Esophagus squamous epithelium (tissue), 5 donors: ENCODE data around the gene BCL10. TPM values are rescaled to one million over a fixed set of nuclear protein-coding genes. Genes with fewer than 3 reads are reported as not detected.

Experiments
- DNase-seq: peaks from one replicate; lab custom pipeline; 2025; lab: John Stamatoyannopoulos, UW
- H3K27ac ChIP-seq, 4 donors: fragments of 200-600 bp; sonication (generic); one replicate each; pipeline ENCODE4 v1.5.1; 2016 to 2019; ENCODE audit warnings: mild to moderate bottlenecking in 1 of 4
- H3K27me3 ChIP-seq, 4 donors: fragments of 200-600 bp; sonication (generic); 1 replicate in 3 of 4; 2 replicates in 1 of 4; pipeline versions ENCODE4 v1.5.1 to v1.6.0; 2017 to 2021; ENCODE audit warnings: antibody characterized with exemption in 1 of 4
- H3K36me3 ChIP-seq, 3 donors: fragments of 200-600 bp; sonication (generic); one replicate each; pipeline ENCODE4 v1.5.1; 2016 to 2019
- H3K4me1 ChIP-seq, 3 donors: fragments of 200-600 bp; sonication (generic); one replicate each; pipeline ENCODE4 v1.5.1; 2017 to 2019
- H3K4me3 ChIP-seq, 4 donors: fragments of 200-600 bp; sonication (generic); 1 replicate in 3 of 4; 2 replicates in 1 of 4; pipeline ENCODE4 v1.5.1; 2016 to 2019; ENCODE audit warnings: mild to moderate bottlenecking in 2 of 4, moderate library complexity in 1 of 4
- H3K9me3 ChIP-seq, 3 donors: fragments of 200-600 bp; sonication (generic); one replicate each; pipeline ENCODE4 v1.5.1; 2016 to 2019
- POLR2A ChIP-seq, 4 donors: fragments of 450-650 bp; IDR thresholded peaks; one replicate each; pipeline ENCODE4 v1.6.1; 2017; ENCODE audit warnings: antibody characterized with exemption in 4 of 4, mild to moderate bottlenecking in 4 of 4, moderate library complexity in 3 of 4
- WGBS, 2 donors: methylation state at CpG; one replicate each; pipeline ENCODE4 v1.1.5; 2018; 5-methylcytosine and 5-hydroxymethylcytosine counted together
- intact Hi-C: fragments of 100-400 bp; cut with DNase I; formaldehyde crosslinking; loops from one replicate; pipeline ENCODE4 v1.15.0; 2022
- total RNA-seq, 4 donors: library from RNA; depleted of rRNA; stranded (reverse); fragments of >200 nt; gene quantifications; one replicate each; pipeline ENCODE4 v1.1.0, GENCODE V29; 2016
- TF ChIP-seq, protein P1 (sequence below), 6 experiments: fragments of 450-650 bp in 4 of 6; fragments of 200-600 bp in 2 of 6; sonication (generic) in 2 of 6; IDR thresholded peaks; one replicate each; pipeline ENCODE4 v1.5.1; 2016 to 2019; ENCODE audit warnings: antibody characterized with exemption in 6 of 6, mild to moderate bottlenecking in 4 of 6, moderate library complexity in 4 of 6
- donor health status: DM: yes; HTN: yes; CAD: no.

Gene BCL10
- total RNA-seq, 4 donors from 2014 or later, result 24.4 to 42.3 (median 27.0) TPM

DNA sequence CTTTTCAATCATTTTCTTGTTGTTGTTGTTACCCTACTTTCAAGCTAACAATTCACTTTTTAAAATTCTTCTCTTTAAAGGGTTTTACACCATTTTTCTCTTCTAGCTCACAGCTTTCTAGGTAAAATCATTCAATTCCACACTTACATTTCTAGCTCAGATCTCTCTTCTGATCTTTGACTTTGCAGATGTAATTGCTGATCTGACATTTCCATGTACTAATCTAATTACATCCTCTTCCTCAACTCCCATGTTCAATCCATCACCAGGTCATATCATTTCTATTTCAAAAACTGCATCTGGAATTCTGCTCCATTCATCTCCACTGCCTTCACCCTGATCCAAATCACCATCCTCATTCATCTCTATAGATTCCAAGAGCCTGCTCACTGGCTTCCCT is 3.0 kb downstream of the BCL10 start:
- Histone ChIP-seq H3K27ac (no peak overlapping the region), H3K4me1 (peaks cover 15 to 65% (median 24%) of the 10 kb centered on the region in 3 donors), H3K36me3 (peaks cover 7 to 48% (median 12%) of the 10 kb centered on the region in 3 donors), H3K9me3 (no peaks in the 10 kb centered on the region), H3K4me3 (no peak overlapping the region), H3K27me3 (no peaks in the 10 kb centered on the region)
- no peak for DNase-seq
- no peak for TF ChIP-seq POLR2A (IDR thresholded peaks at IDR 0.05)
- TF ChIP-seq, protein P1, sequence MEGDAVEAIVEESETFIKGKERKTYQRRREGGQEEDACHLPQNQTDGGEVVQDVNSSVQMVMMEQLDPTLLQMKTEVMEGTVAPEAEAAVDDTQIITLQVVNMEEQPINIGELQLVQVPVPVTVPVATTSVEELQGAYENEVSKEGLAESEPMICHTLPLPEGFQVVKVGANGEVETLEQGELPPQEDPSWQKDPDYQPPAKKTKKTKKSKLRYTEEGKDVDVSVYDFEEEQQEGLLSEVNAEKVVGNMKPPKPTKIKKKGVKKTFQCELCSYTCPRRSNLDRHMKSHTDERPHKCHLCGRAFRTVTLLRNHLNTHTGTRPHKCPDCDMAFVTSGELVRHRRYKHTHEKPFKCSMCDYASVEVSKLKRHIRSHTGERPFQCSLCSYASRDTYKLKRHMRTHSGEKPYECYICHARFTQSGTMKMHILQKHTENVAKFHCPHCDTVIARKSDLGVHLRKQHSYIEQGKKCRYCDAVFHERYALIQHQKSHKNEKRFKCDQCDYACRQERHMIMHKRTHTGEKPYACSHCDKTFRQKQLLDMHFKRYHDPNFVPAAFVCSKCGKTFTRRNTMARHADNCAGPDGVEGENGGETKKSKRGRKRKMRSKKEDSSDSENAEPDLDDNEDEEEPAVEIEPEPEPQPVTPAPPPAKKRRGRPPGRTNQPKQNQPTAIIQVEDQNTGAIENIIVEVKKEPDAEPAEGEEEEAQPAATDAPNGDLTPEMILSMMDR (IDR thresholded peaks at IDR 0.05), result no peak
- intact Hi-C loops, result no loop called here

DNA sequence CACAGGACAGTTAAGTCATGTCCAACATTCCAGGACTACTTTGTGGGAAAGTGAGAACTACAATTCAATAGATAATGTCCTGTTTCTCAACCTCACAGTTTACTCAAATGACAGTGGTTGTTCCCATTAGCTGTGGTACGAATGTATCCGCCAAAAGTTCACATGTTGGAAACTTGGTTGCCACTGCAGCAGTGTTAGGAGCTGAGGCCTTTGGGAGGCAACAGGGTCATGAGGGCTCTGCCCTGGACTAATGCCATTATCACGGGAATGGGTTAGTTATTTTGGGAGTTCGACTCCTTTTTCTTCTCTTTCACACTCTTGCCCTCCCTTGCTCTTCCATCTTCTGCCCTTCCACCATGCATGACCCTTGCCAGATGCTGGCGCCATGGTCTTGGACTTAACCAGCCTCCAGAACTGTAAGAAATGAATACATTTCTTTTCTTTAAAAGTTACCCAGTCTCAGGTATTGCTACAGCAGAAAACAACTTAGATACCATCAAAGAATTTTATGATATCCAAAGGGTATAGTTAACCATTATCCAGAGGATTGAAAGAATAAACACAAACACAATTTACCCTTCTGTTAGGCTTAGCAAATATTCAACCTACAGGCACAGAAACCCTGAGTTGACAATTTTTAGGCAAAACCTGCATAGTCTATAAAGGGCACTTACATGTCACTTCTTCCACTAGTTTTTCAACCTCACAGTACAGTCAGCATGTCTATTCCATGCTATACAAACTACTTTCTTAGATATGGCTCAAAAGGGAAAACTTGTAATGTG is 7.4 kb downstream of the BCL10 start:
- DNase-seq, result no peak
- Histone ChIP-seq H3K9me3 (no peaks in the 10 kb centered on the region), H3K27ac (no peak overlapping the region), H3K27me3 (no peaks in the 10 kb centered on the region), H3K4me3 (no peak overlapping the region), H3K36me3 (peaks cover 7 to 92% (median 20%) of the 10 kb centered on the region in 3 donors), H3K4me1 (peaks cover 0 to 34% (median 7%) of the 10 kb centered on the region in 3 donors)
- 86 to 87% methylated on average over 5 of the region's 5 CpGs for WGBS, 2 donors
- TF ChIP-seq POLR2A (IDR thresholded peaks at IDR 0.05), result no peak
- TF ChIP-seq, protein P1 (IDR thresholded peaks at IDR 0.05), result no peak
- intact Hi-C loops, result no loop called here

DNA sequence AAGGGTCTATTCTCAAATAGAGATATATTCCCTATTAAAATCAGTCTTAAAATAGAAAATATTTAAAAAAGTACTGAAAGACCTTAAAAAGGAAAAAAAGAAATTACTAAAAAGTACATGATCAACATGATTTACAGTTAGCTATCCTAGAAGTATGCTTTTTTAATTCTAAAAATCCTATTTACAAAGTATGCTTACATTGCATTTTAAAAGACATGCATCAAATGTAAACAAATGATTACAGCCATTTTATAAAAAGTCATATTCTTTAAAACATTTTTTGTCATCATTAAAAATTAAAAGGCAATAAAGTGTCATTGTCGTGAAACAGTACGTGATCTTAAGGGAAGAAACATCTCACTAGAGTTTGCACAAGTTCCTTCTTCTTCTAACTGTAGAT is 9.1 kb downstream of the BCL10 start:
- TF ChIP-seq, protein P1 (IDR thresholded peaks at IDR 0.05), result no peak
- TF ChIP-seq POLR2A (IDR thresholded peaks at IDR 0.05), result no peak
- DNase-seq, result no peak
- H3K27me3 ChIP-seq, result no peaks in the 10 kb centered on the region
- peaks cover 7 to 99% (median 20%) of the 10 kb centered on the region in 3 donors for H3K36me3 ChIP-seq
- H3K4me3 ChIP-seq, result no peak overlapping the region
- no peak overlapping the region for H3K27ac ChIP-seq
- H3K9me3 ChIP-seq, result no peaks in the 10 kb centered on the region
- intact Hi-C loops, result no loop called here
- 91 to 100% methylated on average over 2 of the region's 2 CpGs for WGBS, 2 donors
- peaks cover 0 to 17% (median 0%) of the 10 kb centered on the region in 3 donors for H3K4me1 ChIP-seq

DNA sequence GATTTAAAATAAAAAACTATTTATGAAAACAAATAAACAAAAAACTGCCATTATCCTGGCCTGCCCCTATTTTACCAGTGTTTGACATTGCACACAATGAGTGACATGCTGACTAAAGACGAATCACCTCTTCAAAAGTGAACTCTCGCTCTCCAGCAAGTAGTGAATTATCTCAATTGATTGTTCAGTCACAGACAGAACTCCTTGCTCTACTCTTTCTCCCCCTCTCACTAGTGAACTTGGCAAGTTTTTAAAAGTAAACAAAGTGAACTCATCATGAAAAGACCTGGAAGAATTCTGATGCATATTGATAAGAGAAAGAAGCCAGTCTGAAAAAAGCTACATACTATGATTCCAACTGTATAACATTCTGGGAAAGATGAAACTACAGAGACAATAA is 12.3 kb downstream of the BCL10 start:
- WGBS, 2 donors, result 57 to 59% methylated on average over 2 of the region's 2 CpGs
- intact Hi-C loops, result no loop called here
- H3K9me3 ChIP-seq, result no peaks in the 10 kb centered on the region
- no peak overlapping the region for H3K4me3 ChIP-seq
- H3K36me3 ChIP-seq, result peaks cover 5 to 70% (median 16%) of the 10 kb centered on the region in 3 donors
- no peaks in the 10 kb centered on the region for H3K27me3 ChIP-seq
- no peak overlapping the region for H3K27ac ChIP-seq
- no peak for DNase-seq
- H3K4me1 ChIP-seq, result peaks cover 0 to 8% (median 0%) of the 10 kb centered on the region in 3 donors
- TF ChIP-seq, protein P1 (IDR thresholded peaks at IDR 0.05), result no peak
- TF ChIP-seq POLR2A (IDR thresholded peaks at IDR 0.05), result no peak

DNA sequence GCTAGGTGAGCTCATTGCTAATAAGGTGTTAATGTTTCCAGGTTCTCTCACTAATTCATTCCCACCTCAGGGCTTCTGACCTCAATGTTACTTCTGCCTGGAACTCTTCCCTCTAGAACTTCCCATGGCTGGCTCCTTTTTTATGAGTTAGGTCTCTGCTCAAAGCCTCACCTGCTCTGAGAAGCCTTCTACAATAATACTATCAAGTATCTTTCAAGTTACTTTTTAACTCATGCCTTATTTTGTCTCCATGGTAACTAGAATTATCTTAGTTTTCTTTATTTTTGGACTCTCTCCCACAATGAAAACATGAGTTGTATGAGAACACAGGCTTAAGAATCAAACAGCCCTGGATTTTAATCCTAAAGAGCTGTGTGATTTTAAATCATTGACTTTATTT is 13.4 kb downstream of the BCL10 start:
- Histone ChIP-seq H3K27me3 (no peaks in the 10 kb centered on the region), H3K9me3 (no peaks in the 10 kb centered on the region), H3K4me3 (no peak overlapping the region), H3K27ac (no peak overlapping the region), H3K4me1 (peaks cover 0 to 18% (median 7%) of the 10 kb centered on the region in 3 donors), H3K36me3 (peaks cover 0 to 64% (median 7%) of the 10 kb centered on the region in 3 donors)
- intact Hi-C loops, result no loop called here
- no peak for DNase-seq
- TF ChIP-seq, protein P1 (IDR thresholded peaks at IDR 0.05), result no peak
- TF ChIP-seq POLR2A (IDR thresholded peaks at IDR 0.05), result no peak
